HG02973 (cell line): Measurements from ENCODE around the gene RTKN.
"Not testable (repeated sequence)": the region's sequence is repeated elsewhere in the genome, so short reads cannot be mapped to it uniquely, and the experiment has no call there.

Source experiments
- ATAC-seq: cut with Tn5 transposase; IDR thresholded peaks from one replicate; pipeline ENCODE4 v1.9.1; 2021; ENCODE audit warnings: moderate library complexity; ENCODE audit not compliant: unreplicated experiment

RTKN gene

DNA sequence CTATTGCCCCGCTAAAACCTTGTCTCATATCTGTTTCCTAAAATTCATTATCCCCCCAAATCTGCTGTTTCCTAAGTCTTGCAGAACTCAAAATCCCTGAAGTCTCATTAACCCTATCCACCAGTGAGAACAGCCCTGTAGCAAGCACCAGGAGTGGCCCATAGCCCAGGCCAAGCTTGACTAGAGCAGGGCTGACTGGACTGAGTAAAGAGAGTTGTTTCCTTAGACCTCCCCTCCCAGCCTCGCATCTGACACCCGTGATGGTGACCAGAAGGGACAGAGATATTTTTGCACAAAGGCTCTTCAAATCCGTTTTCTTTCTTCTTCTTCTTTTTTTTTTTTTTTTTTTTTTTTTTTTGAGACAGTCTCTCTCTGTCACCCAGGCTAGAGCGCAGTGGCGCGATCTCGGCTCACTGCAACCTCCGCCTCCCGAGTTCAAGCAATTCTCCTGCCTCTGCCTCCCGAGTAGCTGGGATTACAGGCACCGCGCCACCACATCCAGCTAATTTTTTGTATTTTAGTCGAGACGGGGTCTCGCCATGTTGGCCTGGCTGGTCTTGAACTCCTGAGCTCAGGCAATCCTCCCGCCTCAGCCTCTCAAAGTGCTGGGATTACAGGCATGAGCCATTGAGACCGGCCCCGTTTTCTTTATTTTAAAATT is 21.2 kb downstream of the RTKN start:
- ATAC-seq = not testable (repeated sequence)

DNA sequence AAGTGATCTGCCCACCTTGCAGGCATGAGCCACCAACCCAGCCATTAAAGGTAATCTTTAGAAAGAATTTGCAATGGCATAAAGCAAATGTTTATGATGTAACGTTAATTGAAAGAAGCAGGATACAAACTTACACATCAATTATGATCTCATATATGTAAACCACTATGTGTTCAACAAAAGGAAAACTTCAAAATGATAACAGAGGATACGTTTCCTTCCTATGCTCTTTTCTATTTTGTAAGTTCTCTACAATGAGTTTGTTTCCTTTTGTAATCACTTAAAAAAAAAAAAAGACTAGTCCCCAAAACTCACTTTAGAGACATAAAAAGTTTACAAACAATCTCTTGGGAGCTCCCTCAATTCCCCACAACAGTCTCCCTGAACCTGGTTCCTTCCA is 21.7 kb downstream of the RTKN start:
- no peak for ATAC-seq

DNA sequence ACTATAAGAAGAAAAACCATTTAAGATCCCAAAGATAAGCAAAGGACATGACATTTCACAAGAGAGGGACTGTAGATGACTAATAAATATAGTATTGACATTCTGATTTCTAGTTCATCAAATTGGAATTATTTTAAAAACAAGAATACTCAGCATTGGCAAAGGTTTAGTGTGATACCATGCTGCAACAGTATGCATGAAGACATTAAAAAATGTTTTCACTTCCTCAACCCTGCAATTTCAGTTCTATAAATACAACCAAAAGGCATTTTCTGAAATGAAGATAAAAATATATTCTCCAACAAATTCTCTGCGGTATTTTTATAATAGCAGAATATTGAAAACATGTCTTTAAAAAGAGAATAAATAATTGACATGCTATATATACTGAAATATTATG is 22.4 kb downstream of the RTKN start:
- no peak for ATAC-seq

DNA sequence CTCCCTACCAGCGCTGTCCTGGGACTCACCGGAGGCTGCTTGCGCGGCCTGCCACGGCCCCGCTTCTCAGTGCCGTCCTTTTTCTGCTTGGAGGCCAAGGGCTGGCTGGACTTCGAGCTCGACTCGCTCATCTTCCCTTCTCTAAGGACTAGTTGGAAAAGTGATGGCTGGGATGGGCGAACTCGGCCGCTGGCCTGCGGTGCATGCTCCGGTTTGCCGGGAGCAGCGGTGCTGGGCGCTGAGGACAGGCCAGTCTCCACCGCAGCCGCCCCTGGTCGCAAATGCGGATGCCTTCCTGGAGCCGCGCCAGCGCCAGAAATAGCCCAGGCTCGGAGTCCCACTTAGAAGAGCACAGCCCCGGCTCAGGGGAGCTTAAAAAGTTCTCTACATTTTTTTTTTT is 23.4 kb downstream of the RTKN start:
- ATAC-seq = no peak

DNA sequence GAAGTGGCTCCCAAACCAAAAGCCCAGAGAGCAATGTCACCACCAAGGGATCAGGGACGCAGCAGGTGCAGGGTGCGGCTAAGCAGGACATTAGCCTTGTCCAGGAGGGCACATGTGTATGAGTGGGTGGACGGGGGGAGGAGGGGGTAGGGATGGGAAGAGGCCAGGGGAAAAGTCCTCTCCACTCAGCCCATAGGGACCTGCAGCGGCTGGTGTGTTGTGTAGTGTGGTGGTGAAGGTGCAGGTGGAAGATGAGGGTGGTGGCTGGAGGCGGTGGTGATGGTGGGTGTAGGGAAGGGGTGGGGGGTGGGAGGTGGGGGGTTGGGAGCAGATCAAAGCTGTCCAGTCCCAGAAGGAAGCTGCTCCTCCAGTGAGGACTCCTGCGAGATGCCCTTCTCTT is 24.0 kb downstream of the RTKN start:
- ATAC-seq = no peak

DNA sequence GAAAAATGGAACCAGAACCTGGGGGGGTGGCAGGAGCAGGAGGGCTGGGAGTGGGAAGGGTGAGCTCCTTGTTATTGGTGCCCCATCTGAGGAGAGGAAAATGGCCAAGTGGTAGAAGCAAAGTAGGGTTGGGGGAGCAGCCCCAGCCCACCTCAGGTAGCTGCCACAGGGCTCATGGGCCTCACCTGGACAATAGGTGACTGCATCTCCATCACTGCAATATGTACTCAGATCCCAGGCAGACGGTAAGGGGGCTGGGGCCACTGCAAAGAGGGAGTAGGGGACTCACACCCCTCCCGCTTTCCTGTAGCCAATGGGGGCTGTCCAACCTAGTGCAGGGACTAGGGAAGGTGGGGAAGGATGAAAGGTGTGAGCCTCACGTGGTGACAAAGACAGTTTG is 24.5 kb downstream of the RTKN start:
- ATAC-seq = no peak

DNA sequence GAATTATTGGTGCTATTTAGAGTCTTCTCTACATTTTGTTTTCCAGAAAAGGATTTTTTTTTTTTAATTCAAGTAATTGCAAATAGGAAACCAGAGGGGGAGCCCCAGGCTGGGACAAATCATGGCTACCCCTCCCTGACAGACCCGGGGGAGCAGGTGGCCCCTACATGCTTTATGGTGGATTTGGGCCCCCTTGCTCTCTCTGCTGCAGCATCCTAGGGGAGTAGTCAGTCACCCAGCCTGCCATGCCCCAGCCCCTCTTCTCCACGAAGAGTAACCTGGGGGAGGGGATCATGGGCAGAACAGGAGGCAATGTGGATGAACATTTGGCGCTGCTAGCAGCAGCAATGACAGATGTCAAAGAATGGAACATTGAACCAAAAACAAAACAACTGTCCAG is 25.0 kb downstream of the RTKN start:
- ATAC-seq = no peak

DNA sequence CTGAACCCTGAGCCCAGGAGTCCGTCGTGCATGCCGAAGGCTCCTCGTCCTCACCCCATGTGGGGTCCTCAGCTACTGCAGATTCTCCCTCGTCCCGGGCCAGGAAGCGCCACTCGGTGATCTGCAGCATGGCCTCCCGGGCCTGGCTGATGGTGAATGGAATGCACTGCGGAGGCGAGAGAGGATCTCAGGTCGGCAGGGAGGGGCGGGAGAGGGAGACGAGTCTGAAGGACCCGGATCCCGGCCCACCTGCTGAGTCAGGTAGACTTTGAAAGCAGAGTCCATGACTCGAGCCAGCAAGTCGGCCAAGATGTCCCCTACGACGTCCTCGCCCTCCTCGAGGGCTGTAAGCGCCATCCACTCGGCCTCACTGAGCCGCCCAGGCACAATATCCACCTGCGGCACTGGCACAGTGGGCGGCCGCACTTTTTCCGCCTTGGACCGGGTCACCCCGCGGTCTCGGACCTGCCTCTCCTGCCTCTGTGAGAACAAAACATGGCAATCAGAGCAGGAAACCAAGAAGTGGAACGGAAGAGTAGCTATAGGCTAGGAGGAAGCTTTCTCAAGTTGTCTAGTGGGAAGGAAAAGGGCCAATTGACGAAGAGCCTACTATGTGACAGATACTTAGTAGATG is 25.9 kb downstream of the RTKN start:
- ATAC-seq = no peak

DNA sequence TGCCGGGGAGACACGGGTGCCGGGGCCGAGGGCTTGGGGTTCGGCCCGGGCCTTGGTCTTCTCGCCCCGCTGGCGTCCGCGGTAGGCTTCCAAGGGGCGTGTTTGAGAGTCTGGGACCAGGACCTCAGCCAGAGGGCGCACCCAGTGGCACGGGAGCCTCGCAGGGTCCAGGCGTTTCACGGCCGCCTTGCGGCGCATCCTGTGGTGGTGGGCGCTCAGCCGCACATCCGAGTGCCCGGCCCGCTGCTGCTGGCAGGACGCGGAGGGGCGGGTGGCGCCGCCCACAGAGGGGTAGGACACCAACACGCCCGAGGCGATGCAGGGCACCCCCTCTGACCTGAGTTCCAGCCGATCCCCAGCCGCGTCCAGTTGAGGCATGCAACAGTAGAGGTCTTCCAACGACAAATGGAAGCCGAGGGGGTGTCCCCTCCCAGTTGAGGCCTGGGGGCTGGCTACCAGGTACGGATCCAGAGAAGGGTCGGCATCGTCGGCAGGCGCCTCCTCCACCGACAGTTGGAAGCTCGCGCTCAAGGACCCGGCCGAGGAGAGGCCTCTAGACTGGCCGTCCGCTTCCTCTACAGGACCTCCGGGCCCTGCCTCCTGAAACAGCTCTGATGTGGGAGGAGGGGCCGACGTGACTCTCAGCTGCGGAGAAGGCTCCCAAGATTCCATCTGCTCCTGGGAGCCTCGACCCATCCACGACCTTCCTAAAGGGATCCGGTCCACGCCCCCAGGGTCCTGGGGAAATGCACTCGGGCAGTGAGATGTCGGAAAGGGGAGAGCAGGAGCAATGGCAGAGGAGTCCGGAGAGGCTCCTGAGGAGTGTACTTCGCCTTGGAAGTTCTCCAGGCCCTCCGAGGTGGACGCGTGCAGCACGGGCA is 26.6 kb downstream of the RTKN start:
- no peak for ATAC-seq

DNA sequence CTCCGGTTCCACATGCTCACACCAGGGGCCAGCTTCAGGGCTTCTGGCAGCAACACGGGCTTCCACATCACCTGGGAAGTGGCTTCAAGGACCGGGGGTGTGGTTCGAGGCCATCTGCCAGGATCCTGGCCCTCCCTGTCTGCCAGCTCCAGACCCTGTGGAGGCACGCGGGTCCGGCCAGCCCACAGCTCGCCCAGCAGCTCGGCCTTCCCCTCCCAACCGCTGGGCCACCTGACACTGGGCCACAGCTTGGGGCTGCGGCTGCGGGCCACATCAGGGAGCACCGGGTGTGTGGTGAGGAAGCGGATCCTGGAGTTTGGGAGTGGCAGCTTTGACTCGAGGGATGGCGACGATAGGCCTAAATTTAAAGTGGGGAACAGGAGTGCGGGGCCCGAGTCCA is 27.3 kb downstream of the RTKN start:
- ATAC-seq = no peak

DNA sequence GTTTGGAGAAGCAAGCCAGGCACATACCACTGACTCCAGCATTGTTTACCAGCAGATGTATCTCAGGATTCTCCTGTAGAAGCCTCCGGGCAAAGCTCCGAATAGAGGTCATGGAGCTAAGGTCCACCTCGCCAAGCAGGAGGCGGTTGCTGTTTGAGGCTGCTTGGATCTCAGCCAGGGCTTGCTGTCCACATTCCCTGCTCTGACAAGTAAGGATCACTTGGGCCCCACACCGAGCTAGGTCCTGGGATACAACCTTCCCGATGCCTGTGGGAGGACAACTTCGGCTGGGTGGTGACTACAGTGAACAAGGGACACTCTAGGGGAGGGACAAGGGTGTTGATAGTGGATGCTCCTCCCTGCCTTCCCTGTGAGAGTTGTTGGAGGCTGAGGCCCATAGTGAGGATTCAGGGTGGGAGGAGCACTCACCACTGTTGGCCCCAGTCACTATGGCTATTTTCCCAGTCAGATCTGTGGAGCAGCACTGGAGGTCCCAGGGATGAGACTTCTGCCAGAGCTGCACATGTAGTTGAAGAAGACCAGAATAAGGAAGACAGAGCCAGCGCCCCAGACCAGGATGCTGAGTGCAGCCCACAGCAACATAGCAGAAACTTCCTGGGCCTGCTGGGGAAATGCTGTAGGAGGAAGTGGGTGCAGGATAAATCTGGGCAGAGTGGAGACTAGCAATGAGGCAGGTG is 28.6 kb downstream of the RTKN start:
- ATAC-seq = no peak

DNA sequence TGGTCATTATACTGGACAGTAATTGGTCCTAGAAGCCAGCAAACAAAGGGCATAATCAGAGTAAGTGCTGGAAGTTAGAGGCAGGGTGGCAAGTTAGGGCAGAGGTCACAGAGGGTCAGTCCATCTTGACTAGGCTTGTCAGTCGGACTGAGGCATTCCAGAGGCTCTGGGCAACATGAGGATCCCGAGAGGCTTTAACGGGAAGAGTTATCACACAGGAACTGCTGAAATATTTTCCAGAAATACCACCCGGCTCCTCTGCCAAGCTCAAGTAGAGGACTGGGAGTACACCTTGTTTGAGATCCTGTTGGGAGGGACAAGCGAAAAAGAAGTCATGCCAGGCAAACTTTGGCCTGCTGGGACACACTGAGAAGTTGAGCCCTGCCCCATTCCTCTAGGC is 34.1 kb downstream of the RTKN start:
- ATAC-seq = no peak

DNA sequence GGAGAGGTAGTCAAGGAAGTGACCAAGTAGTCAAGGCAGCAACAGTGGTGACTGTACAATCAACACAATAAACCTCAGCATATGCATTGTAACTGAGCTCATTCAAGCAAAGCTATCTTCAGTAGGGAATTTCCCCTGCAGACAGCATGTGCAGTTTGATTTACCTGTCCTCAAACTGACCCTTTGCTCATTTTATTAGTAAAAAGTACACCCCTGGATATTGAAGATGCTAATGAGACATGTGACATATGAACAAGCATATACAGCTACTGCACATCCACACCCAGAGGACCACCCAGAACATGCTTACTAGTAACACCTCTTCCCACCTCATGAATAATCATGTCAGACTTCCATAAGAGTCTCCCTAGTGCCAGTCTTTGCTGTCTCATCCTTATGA is 35.7 kb downstream of the RTKN start:
- peak; percentile 65 for ATAC-seq

DNA sequence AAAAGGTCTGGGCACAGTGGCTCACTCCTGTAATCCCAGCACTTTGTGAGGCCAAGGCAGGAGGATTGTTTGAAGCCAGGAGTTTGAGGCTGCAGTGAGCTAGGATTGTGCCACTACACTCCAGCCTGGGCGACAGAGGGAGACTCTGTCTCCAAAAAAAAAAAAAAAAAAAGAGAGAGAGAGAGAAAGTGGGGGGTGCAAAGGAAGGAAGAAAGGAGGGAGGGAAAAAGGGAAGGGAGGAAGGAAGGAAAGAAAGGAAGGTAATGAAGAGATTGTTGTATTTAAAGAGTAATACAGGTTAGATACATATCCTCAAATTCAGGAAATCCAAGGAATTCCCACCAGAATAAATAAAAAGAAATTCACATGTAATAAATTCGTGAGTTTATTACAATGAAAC is 39.8 kb downstream of the RTKN start:
- no peak for ATAC-seq

DNA sequence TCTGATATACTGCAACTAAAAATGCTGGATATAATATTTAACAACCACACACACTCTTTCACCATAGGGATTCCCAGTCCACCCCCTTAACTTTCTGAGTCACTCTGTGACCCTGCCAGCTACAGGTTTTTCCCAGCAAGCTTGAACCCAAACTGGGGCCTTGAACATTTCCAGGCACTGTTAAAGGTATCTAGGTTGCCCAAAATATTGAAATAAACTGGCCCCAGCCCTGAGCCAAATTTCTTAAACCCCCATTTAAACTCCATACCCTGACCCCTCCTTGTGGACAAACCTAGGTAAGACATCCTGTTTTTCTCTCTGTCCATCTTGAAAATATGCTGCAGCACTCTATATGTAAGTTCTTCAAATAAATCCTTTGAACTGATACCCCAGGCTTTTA is 42.0 kb downstream of the RTKN start:
- ATAC-seq = no peak

DNA sequence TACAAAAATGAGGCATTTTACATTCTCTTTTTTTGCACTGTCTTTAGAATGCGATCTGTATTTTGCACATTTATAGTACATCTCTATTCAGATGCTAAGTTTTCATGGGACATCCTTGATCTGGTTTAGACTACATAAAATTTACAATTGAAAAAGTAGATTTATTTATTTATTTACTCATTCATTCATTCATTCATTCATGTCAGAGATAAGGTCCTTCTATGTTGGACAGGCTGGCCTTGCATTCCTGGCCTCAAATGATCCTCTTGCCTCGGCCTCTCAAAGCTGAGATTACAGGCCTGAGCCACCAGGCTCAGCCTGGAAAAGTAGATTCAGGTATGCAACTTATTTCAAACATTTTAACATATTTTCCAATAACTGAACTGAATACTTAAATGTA is 45.6 kb downstream of the RTKN start:
- ATAC-seq = no peak

DNA sequence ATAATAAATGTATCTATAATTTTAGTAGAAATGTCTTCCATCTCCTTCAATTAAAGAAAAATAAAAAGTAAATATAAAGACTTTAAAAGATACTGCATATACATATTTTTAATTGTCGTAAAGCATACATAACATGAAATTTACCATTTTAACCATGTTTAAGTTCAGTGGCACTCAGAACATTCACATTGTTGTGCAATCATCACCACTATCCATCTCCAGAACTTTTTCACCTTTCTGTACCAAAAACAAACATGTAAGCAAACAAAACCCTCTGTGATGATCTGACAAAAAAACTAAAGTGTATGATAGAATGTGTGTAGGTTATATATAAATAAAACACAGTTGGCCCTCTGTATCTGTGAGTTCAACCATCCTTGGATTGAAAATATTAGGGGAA is 48.2 kb downstream of the RTKN start:
- no peak for ATAC-seq

DNA sequence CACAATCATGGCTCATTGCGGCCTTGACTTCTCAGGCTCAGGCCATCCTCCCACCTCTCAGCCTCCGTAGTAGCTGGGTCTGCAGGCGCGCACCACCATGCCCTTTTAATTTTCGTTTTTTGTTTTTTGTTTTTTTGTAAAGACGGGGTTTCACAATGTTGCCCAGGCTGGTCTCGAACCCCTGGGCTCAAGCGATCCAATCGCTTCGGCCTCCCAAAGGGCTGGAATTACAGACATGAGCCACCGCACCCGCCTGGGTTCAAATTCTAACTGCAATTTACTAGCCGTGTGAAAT is 49.3 kb downstream of the RTKN start:
- no peak for ATAC-seq

DNA sequence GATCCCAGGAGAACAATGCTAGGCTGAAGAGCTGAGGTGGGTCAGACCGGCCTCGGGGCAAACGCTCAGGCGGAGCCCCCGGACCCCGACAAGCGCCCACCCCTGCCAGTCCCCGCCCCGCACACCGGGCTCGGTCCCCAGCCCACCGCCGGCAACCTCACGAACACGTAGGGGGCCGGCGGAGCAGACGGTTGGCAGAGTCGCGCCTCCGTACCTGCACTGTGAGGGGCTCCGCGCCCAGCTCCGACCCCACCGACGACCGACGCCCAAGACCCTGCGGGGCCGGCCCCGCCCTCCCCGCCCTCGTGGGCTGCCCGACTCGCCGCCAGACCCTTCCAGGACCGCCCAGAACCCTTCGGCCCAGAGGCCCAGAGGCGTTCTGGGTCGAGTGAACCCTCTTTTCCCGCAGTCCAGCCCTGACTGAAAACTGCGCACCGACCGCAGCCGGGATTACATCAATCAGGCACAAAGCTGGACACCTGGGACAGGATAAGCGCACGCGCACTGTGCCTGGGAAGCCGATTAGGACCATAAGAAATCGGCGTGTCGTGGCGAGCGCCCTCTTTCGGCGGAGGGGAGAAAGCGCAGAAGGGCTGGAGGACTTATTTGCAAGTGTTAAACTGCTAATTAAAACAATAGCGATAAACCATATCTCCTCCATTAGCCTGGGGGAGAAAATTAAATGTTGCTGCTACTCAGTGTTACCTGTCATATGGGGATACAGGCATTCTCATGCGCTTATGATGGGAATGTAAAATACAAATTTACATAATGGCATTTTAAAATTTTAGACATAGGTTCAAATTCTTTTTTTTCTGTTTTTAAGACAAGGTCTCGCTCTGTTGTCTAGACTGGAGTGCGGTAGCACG is 49.9 kb downstream of the RTKN start:
- ATAC-seq = peak; percentile 62

DNA sequence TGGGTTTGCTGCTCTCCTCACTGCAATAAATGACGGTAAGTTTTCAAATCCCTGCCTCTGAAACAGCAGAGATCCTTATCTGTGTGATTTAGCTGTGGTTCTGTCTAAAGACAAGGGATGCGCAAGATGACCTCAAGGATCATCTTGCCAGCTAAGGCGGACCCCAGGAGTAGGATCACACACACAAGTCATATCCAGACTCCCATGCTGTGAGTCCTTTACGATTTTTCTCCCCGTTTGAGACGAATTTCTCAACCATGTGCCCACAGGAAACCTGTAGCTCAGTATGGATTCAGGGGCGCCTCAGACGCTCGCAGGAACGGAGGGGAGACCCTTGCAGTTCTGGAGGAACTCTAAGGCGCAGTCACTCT is 50.5 kb downstream of the RTKN start:
- peak; percentile 10 for ATAC-seq

DNA sequence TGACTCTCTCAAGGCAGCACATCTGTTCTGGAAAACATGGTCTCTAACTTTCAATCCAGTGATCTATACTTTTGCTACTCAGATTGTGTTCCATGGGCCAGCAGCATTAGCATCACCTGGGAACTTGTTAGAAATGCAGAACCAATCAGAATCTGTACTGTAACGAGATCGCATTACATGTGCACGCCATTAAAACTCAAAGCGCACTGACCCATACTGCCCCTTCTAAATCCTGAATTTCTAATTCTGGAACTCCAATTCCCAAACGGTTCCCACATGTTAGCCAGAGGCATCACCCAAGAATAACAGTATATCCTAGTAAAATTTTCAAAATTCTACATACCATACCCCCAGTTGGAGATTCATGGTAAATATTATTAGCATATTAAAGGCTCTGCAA is 51.1 kb downstream of the RTKN start:
- no peak for ATAC-seq
